ENCODE measurements around the gene BICD1.
"Not testable (repeated sequence)": the region's sequence is repeated elsewhere in the genome, so short reads cannot be mapped to it uniquely, and the experiment has no call there.

Gene BICD1

DNA sequence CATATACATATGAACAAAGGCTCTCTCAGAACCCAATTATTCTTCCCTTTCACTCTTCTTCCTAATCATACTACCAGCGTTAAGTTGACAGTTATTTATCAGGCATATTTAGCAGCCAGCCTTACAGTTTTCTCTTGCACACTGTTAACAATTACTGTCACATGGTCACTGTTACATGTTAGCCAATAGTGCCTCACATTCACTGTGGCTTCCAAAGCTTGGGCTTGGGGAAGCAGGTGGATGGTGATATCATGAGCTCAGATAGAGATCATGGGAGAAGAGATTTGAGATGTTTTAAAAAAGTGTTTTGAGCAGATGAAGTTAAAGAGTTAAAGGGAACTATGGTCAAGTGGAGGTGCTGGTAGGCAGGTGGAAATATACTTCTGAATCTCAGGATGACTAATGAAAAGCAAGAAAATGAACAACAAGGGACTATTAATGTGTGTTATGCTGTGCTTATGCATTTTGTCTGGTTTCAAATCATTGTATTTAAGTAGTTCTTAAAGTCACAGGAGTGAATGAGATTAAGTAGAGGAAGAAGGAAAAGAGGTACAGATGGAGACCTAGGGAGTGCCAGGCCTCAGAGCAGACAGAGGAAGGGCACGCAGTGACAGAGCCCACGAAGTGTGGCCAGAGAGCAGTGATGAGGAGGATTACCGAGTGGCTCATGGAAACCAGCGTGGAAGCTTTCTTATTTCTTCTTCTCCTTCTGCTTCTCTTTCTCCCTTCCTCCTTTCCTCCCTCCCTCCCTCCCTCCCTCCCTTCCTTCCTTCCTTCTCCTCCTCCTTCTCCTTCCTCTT is 39.6 kb downstream of the BICD1 start:
- DNase-seq (ENCODE audit: low spot score): no peak

DNA sequence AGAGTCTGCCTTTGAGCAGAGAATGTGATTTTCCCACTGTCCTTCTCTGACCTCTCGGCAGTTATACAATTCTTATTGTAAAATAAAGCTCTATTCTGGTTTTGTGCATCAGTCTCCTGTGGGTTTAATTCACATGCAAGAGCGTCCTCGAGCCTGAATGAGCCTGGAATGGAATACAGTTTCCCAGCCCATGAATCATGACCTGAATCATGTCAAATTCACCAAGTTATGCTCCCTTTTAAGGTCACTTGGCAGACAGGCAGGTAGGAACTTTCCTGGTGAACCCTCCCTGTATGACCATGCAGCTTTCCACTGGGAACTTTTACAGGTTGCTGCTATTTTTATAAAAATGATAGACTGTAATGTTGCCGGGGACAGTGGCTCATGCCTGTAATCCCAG is 41.7 kb downstream of the BICD1 start:
- DNase-seq (ENCODE audit: low spot score): no peak

DNA sequence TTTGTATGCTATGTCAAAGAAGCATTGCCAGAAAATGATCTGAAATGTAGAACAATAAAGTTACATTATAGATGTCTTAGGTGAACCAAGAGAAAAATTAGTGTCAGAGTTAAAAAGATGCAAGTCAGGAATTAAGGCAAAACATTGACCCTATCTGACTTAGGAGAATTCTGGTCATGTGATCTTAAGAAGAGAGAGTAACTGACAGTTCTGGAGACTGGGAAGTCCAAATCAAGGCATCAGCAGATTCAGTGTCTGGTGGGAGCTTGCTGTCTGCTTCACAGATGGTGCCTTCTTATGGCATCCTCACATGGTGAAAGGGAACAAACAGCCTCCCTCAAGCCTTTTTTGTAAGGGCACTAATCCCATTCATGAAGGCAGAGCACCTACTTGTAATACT is 42.8 kb downstream of the BICD1 start:
- no peak for DNase-seq (ENCODE audit: low spot score)

DNA sequence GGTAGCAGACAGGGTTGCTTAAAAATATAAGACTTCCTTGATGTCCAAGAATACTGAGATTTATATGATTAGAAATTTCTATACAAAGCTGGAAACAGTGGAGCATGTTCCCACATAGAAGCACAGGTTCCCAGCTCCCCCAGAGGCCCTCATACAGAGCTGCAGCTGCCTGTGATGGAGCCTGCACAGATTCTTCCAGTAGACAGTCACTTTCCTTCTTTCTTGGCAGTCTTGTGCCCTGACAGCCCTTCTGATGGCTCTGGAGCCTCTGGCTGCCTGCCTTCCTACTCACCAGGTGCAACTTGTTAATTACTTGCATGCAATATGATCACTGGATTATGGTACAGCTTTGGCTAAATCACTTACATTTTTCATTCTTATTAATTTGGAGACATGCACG is 44.4 kb downstream of the BICD1 start:
- DNase-seq (ENCODE audit: low spot score): no peak

DNA sequence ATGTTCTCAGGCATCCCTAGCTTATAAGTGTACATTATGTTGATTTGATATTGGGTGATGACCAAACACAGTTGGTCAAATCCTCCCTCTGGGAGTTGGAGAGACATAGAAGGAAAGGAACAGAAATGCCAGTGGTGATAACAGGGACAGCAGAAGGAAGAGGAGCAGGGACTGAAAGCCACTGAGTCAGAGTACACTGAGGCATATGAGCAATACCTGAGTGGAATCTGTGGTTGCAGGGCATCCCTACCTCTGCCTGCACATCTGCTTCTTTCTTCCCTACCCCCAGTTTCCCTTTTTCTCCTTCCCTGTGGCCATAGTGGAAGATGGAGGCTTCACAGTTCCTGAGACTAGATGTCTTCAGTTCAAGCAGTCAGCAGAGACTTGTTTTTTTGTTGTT is 44.9 kb downstream of the BICD1 start:
- no peak for DNase-seq (ENCODE audit: low spot score)

DNA sequence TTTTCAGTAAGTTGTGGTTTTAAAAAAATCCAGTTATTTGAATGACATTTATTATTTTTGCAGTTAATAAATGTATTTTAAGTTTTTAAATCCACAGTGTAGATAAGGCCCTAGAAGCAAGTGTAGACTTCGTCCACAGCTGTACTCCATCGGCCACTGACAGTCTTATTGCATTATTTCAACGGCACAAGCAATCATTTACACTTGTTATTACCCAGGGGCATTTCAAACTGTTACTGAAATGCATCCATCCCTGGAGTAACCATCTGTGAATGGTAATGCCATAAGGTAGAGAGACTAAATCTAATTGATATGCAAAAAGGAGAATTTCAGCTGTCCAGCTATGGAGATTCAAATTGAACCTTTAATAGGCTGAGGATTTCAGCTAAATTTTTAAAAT is 48.4 kb downstream of the BICD1 start:
- no peak for DNase-seq (ENCODE audit: low spot score)

DNA sequence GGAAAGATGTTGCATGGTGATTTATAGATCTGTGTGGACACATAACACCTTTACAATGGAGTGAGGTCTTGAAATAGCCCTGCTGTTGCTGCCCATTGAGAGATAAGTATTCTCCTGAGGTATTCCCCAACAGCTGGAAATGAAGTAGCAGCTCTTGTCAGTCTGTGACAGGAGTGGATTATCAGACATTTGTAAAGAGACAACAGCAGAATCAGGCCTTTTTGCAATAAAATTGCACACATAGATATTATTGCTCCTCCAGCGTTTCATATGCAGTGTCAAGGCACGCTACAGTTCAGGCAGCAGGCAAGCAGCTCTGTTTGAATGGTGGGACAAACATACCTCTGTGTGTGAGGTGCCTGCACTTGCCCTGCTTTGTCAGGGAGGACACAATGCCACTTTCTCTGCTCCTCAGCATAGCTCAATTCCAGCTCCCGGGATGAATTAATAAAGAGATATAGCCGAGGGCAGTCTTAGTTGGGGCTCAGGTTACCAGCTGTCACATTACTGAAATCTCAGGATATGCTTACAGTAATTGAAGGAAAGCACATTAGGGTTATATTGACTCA is 49.4 kb downstream of the BICD1 start:
- DNase-seq (ENCODE audit: low spot score): no peak

DNA sequence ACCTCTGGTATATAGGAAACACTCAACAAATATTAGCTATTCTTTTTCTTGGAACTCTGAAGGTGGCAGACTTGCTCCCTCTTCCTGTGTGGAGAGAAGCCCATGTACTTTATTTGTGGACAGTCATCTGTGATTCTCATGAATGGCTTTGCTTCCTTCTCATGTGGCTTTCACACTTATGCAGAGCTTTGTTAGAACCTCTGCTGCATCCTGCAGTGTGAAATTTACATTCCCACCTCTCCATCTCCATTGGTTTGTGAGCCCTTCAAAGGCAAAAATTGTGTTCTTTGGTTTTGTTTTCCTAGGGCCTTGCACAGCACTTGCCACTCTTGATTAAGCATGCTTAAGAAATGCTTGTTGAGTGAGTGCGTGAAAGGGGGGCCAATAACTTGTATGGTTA is 51.9 kb downstream of the BICD1 start:
- DNase-seq (ENCODE audit: low spot score): no peak

DNA sequence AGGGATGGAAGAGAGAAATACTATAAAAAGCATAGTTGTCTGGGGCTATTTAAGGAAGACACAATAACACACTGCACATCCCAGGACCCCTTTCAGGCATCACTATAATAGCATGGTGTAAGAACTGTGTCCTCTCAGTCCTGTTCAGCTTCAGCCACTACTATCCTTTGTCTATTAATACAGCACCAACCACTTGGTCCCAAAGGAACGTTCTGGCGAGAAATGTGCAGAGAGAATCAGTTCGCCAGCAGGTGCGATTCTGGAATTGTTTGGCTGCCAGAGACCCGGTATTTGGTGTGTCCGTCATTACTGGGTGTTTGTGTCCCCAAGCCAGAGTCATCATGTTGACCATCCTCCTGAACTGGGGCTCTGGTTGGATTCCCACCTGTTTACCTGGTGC is 52.7 kb downstream of the BICD1 start:
- DNase-seq (ENCODE audit: low spot score): no peak

DNA sequence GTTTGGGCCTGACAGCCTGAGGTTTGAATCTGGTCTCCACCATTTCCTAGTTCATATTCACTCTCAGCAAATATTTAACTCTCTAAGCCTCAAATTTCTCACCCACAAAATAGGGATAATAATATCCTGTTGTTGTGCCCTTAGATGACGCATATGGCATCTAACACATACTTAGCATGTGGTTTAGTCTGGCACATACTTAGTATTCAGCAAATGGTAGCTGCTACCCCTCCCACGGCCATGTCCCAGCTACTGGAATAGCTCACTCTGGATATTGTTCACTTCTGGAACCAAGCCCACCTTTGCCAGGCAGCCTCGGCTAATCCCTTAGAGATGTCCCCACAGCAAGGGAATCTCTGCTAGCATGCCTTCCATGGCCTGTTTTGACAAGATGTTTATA is 53.3 kb downstream of the BICD1 start:
- DNase-seq (ENCODE audit: low spot score): no peak

DNA sequence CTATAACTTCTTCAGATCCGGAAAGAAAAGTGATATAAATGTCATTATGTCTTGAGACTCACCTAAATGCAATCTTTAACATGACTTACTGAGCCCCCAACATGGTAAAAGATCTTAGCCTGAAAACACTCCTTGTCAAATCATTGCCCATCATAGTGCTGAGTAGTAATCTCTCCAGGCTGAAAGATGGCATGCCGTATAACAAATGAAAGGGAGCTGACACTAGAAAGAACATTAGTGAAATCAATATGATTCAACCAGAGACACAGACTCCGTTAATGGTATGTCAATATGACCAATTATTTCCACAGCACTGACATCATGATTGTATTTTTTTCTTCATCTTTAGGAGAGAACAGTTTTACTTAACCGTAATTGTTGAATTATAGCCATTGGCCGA is 54.4 kb downstream of the BICD1 start:
- DNase-seq (ENCODE audit: low spot score): no peak

DNA sequence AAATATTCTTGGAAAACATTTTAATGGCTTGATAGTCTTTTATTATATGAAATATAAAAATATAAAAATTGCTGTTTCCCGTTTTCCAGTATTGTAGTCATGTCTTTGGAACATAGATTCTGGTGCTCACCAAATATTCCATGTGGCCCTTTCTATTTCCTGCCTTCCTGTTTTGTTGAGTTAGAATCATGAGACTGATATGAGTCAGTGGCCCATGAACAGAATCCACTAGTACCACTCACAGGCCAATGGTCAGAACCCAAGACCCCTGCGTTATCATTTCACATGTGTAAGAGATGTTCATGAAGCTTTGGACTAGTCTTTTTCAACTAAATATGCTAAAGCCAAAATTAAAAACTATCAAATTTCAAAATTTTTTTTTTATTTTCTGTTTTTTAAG is 56.9 kb downstream of the BICD1 start:
- peak; percentile 29 for DNase-seq (ENCODE audit: low spot score)

DNA sequence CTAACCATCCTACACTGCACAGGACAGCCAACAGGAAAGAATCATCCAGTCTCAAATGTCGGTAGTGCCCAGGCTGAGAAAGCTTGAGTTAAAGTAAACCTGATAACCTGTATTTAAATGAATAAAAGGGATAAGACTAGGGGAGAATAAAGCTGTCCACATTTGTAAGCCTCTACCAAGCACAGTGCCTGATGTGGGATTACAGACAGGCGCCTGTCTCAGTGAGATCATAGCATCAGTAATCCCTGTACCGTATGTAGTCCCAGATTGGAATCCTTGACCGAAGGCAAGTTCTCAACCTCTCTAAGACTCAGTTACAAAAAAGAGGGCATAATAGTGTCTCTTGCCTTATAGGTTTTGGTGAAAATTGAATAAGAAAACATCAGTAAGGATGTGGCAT is 59.9 kb downstream of the BICD1 start:
- DNase-seq (ENCODE audit: low spot score): no peak

DNA sequence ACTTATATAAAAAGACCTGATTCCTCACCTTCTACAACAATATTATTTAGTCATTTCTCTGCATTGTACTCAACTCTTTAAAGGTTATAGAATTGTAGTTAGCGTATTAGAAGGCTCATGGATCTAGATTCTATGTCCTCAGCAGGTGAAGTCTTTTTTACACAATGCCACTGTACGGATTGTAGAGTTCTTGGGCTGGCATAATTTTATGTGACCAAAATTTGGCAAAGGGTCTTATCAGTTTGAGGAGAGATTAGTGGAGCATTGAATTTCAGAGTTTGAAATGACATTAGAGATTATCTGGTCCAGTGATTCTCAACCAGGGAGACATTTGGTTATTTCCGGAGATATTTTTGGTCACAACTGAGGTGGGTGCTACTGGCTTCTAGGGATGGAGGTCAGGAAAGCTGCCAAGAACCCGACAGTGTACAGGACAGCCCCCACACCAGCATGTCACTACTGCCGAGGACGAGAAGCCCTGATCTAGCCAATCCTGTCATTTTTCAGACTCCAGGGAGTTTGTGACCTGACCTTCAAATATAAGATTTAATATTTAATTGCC is 63.9 kb downstream of the BICD1 start:
- DNase-seq (ENCODE audit: low spot score): no peak

DNA sequence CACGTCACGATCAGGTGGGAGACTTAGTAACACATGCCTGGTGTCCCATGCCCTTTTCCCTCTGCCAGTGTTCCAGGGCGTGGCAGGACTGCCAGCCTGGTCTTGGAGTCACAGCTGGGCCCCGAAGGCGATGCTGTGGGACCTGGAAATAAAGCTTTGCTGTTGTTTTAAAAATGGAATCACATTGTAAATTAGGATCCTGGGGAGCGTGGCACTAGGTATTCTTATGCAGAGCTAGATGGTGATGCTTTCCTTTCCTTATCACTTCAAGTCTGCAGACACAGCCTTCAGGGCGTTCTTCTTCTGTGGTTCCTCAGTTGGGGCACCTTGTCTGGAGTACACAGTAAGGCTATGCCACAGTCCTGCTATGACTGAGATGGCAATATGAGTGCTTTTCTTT is 64.6 kb downstream of the BICD1 start:
- DNase-seq (ENCODE audit: low spot score): no peak

DNA sequence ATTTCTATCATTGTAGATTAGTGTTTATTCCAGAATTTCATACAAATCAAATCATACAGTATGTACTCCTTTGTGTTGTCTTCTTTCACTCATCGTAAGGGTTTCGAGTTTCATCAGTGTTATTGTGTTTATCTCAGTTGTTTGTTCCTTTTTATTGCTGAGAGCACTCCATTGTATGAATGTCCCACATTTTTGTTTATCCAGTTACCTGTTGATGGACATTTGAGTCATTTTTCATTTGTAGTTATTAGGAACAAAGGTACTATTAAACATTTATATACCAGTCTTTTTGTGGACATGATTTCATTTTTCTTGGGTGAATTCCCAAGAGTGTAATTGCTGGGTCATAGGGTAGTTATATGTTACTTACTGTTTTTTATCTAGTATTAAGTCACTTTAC is 70.0 kb downstream of the BICD1 start:
- no peak for DNase-seq (ENCODE audit: low spot score)

DNA sequence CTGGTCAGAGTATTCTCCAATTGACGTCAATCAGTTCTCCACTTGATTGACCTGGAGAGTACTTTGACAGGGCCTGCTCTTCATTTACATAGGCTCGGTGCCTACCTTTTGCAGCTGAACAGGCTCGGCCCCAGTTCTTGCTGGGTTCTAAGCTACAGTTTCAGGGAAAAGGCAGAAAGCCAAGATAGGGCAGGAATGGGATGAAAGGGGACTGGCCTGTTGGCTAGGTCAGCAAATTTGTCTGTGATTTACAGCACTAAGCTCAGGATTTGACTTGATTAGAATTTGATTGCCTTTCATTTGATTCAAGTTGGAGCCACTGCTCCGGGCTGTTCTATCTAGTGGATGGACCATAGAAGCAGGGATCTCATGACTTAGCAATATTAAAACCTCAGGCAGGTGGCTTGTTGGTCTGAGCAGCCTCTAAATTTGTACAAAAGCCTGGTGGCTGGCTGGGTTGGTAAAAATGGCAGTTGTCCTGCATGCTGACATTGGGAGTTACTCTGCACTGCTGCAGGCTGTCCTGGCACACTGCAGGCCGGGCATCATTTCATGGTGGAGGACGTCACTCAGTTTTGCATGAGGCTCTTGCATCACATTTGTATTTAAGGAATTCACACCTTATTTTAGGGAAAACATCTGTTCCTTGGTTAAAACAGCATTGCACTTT is 71.8 kb downstream of the BICD1 start:
- no peak for DNase-seq (ENCODE audit: low spot score)

DNA sequence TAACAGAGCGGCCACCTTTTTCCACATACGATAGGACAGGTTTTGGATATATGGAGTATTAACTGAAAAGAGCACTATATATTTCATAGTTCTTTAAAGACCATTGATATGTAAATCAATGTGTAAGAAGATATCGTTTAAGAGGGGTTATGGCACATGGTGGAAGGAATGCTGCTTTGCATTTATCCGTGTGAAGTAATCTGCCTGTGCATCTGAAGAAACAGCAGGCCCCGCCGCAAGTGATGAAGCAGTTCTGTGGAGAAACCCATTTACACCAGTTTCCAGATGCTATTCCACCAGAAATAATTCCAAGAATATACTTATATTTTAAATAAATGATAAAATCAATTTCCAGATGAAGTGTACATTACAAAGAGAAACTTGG is 72.4 kb downstream of the BICD1 start:
- DNase-seq (ENCODE audit: low spot score): no peak

DNA sequence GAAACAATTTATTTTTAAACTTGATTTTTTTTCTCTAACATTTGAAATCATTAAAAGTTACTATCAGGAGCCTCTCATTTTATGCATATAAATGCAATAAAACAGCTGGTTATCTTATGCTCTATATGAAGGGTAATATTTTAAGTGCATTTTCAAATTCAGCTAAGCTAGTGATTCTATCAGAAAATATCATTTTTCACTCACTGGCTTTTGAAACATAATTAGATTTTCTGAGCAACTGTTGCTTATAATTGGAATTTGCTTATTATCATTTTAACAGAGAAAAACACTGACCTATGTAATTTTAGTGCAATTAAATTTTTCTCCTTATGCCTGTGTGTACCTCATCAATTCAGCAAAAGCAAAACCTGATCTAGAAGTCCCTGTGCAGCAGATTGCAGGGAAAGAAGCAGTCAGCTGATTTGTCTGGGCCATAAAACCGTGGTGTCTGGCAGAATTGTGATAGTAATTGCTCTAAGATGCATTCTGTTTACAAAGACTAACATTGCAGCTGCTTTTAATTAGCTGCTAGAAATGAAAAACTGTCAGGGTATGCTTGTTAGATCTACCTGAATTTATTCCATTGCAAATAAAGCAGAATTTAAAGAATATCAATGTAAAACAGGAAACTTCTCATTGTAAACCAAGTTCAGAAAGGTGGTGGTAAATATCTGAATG is 75.0 kb downstream of the BICD1 start:
- DNase-seq (ENCODE audit: low spot score): no peak

DNA sequence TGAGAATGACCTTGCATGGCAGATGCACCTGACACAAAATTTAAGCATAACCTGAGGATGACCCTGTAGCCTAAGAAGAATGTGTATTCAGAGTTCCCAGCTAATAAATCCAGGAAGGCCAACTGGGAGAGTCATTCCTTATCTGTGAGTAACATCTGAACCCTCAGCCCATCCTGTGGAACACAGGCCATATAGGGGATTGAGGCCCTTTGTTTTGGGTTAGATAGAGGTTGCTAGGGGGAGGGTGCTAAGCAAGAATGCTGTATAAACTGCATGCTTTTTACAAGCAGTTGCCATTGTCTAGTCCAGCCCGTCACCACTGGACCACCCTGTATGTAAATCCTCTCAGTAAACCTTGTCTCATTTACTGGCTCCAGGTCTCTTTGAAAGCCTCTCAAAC is 77.0 kb downstream of the BICD1 start:
- DNase-seq (ENCODE audit: low spot score): no peak

DNA sequence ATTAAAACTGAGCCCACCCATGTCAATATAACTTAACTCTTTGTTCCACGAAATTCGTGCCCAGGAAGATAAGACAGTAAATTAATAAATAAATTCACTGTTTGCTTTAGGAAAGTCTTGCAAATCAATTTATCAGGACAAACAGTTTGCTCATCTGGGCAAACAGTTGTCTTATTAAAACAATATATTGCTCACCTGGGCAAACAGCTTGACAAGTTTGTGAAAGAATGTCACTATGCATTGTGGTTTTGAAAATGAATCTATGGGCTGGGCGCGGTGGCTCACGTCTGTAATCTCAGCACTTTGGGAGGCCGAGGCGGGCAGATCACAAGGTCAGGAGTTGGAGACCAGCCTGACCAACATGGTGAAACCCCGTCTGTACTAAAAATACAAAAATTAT is 80.5 kb downstream of the BICD1 start:
- not testable (repeated sequence) for DNase-seq (ENCODE audit: low spot score)

DNA sequence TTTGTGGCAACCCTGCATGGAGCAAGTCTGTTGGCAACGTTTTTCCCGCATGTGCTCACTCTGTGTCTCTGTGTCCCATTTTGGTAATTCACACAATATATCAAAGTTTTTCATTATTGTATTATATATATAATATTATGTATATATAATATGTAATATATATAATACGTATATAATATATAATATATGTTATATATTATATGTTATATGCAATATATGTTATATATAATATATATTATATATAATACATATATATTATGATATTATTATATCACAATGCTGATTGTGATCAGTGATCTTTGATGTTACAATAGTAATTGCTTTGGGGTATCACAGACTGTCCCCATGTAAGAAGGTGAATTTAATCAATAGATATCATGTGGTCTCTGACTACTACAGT is 84.8 kb downstream of the BICD1 start:
- no peak for DNase-seq (ENCODE audit: low spot score)
